LNCaP clone FGC (cell line): ENCODE results near the gene TNFRSF19.

ENCODE experiments used
- DNase-seq: peaks from one replicate; pipeline ENCODE4 v3.0.0-alpha.2; 2011; ENCODE audit warnings: low read depth
- H3K4me3 ChIP-seq: 2 replicates; pipeline ENCODE4 v1.5.1; 2011; ENCODE audit warnings: mild to moderate bottlenecking, low read depth, low read length, control low read depth
- TF ChIP-seq, protein P1 (sequence below): IDR thresholded peaks from 2 replicates; pipeline ENCODE4 v1.5.1; 2012; ENCODE audit warnings: mild to moderate bottlenecking; ENCODE audit not compliant: control insufficient read depth, insufficient read depth; ENCODE audit errors: extremely low read depth

TNFRSF19 gene

DNA sequence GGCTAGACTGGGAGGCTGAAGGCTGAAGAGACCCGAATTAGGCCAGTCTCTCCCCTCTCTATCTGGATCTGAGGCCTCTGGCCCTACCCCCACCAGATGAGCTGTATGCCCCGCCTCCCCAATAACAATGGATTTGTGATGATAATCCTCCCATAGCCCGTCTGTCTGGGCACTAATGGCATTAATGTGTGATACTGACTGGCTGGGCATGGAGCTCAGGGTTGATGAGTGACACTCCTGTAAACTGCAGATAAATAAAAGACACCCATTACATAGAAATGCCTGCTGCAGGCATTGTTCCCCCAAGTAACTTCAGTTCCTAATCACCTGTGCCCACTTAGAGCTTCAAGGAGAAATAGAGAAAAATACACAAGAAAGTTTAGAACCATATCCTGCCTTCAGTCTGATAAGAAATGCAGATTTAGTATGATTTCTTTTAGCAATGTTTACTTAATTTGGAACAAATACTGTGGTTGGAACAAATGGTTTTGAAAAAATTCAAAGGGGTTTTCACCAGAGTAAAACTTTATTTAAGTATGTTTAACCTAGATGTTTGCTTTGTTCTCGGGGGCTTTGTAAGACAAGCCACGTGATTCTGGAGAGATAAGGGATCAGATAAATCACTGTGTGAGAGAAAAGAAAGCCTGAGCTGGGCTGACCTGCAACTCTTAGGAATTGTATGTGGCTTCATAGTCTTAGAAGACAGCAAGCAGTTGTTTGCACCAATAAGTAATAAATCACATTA is 60.3 kb downstream of the TNFRSF19 start:
- no peak for DNase-seq
- H3K4me3 ChIP-seq, result no peak overlapping the region
- TF ChIP-seq, protein P1, sequence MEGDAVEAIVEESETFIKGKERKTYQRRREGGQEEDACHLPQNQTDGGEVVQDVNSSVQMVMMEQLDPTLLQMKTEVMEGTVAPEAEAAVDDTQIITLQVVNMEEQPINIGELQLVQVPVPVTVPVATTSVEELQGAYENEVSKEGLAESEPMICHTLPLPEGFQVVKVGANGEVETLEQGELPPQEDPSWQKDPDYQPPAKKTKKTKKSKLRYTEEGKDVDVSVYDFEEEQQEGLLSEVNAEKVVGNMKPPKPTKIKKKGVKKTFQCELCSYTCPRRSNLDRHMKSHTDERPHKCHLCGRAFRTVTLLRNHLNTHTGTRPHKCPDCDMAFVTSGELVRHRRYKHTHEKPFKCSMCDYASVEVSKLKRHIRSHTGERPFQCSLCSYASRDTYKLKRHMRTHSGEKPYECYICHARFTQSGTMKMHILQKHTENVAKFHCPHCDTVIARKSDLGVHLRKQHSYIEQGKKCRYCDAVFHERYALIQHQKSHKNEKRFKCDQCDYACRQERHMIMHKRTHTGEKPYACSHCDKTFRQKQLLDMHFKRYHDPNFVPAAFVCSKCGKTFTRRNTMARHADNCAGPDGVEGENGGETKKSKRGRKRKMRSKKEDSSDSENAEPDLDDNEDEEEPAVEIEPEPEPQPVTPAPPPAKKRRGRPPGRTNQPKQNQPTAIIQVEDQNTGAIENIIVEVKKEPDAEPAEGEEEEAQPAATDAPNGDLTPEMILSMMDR, result no peak

DNA sequence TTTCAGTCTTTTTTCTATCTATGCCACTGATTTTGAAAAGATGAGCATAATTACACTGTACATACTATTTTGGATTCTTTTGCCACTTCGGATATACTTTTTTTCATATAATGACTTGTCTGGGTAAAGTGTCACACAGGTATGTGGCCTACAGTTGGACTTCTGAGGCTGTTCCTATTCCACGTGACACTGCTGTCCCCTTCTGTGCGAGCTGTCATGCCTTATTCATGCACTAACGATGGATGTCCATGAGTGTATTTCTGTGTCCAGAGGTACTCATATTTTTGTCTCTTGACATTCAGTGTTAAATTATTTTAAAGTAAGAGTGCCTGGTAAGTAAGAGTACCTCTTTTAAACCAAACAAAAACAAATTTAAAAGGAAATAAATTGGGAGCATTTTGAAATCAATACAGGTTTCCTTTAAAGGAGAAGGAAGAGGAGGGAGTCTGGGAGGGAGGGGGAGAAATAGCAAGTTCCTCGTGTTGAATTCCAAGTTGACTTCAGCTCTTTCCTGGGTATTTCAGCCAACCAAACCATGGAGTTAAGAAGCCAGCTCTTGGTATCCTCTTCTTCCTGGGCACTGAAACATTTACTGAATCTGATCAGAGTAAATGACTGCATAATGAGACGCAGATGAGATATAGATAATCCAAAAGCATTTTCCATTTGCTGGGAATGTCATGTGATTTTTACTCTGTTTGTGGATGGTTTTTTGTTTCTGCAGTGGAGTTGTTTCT is 61.3 kb downstream of the TNFRSF19 start:
- DNase-seq, result no peak
- H3K4me3 ChIP-seq, result no peak overlapping the region
- TF ChIP-seq, protein P1, result no peak

DNA sequence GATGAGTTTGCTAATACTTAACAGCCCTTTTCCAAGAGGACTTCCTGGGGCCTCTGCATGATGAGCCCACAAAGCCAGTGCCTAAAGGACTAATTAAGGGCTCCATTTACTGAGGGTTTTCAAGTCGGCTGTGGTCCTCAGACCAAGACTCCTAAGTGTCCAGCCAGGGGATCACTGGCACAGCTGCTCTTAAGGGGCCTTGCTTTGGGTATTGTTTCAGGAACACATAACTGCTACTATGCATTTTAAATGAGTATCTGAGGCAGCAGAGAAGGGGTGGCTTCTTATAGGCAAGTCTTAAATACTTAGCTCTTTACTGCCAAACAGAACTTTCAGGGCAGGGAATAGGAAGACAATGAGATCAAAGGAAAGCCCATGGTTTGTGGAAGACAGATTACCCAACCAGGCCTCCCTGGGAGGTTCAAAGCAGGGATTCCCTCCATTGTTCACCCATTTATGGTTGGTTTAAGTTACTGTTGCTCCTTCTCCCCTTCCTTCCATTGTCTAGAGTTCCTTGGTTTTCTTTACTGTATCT is 61.9 kb downstream of the TNFRSF19 start:
- TF ChIP-seq, protein P1, result no peak
- H3K4me3 ChIP-seq, result no peak overlapping the region
- DNase-seq, result no peak

DNA sequence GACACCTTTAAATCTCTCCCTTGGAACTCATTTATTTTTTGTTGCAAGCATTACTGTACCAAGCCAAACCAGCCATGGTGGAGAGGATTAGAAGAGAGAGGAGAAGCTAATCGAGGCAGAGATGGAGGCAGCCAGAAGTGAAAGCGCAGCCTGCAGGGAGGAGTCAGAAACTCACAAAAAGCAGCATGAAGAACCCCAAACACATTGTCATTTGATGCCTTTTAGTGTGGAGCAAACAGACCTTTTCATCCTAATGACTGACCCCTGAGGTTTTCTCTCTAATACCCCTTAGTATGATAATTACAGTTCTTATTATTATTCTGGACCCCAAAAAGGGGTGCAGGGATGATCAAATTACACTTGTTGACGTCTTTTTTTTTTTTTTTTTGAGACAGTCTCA is 62.5 kb downstream of the TNFRSF19 start:
- no peak overlapping the region for H3K4me3 ChIP-seq
- TF ChIP-seq, protein P1, result no peak
- no peak for DNase-seq

DNA sequence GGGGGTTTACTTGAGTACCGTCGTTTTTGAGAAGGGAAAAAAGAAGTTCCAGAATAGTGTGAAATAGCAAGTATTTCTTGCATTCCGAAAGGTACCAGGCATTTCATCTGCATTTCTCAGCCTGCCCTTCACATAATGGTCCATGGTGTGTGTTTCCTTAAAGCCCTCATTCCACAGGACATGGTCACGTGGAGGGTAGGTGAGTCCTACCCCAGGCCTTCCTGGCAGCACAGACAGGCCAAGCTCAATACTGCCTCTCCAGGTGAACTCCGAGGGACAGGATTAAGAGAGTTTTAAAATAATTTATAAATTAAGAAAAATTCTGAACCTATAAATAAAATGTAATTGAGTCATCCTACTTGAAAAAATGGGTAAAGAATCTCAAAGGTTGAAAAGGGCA is 64.7 kb downstream of the TNFRSF19 start:
- TF ChIP-seq, protein P1, result no peak
- no peak overlapping the region for H3K4me3 ChIP-seq
- no peak for DNase-seq

DNA sequence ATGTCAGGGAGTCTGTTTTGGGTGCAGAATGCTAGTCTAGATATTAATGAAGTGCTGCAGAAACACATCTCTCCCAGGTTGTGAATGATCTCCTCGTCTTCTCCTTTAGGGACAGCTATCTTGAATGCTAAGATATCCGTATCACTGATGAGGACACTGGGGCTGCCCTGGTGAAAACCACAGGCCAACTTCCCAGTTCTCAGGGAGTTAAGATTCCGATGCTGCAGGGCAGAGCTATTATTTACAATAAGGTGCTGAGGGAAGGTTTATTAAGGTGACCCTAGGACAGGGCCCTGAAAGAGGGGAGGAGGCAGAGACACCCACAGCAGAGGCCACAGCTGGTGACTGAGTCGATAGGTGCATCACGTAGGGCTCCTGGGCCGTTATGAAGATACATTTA is 66.1 kb downstream of the TNFRSF19 start:
- no peak for DNase-seq
- H3K4me3 ChIP-seq, result no peak overlapping the region
- TF ChIP-seq, protein P1, result no peak
